H9 (cell line): ENCODE measurements around the gene PKDCC. TPM values are rescaled to one million over a fixed set of nuclear protein-coding genes. Genes with fewer than 3 reads are reported as not detected.

Source experiments
- DNase-seq: peaks from one replicate; pipeline ENCODE4 v3.0.0-alpha.2; 2017
- H2AFZ ChIP-seq: one replicate; pipeline ENCODE4 v1.6.1; 2013; ENCODE audit warnings: mild to moderate bottlenecking, low read length, control low read depth, moderate library complexity
- H2AK5ac ChIP-seq: 2 replicates; pipeline ENCODE4 v1.6.1; 2013; ENCODE audit warnings: low read length, control low read depth, mixed read lengths; ENCODE audit not compliant: insufficient read length
- H2BK120ac ChIP-seq: one replicate; pipeline ENCODE4 v1.6.1; 2013; ENCODE audit warnings: low read depth, mild to moderate bottlenecking, low read length, control low read depth, inconsistent platforms; ENCODE audit not compliant: poor library complexity, severe bottlenecking
- H2BK12ac ChIP-seq: 2 replicates; pipeline ENCODE4 v1.6.1; 2013; ENCODE audit warnings: low read length, control low read depth, mixed read lengths, low read depth; ENCODE audit not compliant: insufficient read length
- H2BK15ac ChIP-seq: 2 replicates; pipeline ENCODE4 v1.6.1; 2013; ENCODE audit warnings: low read depth, low read length, control low read depth
- H2BK20ac ChIP-seq: one replicate; pipeline ENCODE4 v1.6.1; 2013; ENCODE audit warnings: low read depth, mild to moderate bottlenecking, low read length, control low read depth, inconsistent platforms; ENCODE audit not compliant: poor library complexity, severe bottlenecking
- H2BK5ac ChIP-seq: 2 replicates; pipeline ENCODE4 v1.6.1; 2013; ENCODE audit warnings: low read length, control low read depth, mixed read lengths; ENCODE audit not compliant: insufficient read length
- H3K14ac ChIP-seq: 2 replicates; pipeline ENCODE4 v1.6.1; 2013; ENCODE audit warnings: low read length, control low read depth; ENCODE audit not compliant: insufficient read depth
- H3K18ac ChIP-seq: 2 replicates; pipeline ENCODE4 v1.6.1; 2013; ENCODE audit warnings: low read depth, mild to moderate bottlenecking, mixed read lengths, low read length, control low read depth; ENCODE audit not compliant: insufficient read length
- H3K23ac ChIP-seq: 2 replicates; pipeline ENCODE4 v1.6.1; 2013; ENCODE audit warnings: low read length, control low read depth, mixed read lengths, low read depth; ENCODE audit not compliant: insufficient read length
- H3K23me2 ChIP-seq: 2 replicates; pipeline ENCODE4 v1.6.1; 2013; ENCODE audit warnings: low read depth, mild to moderate bottlenecking, mixed read lengths, low read length, control low read depth; ENCODE audit not compliant: insufficient read length, poor library complexity, severe bottlenecking
- H3K27ac ChIP-seq: 2 replicates; pipeline ENCODE4 v1.5.1; 2013; ENCODE audit warnings: low read length, control low read depth, mixed read lengths, low read depth; ENCODE audit not compliant: insufficient read length
- H3K27me3 ChIP-seq: 2 replicates; pipeline ENCODE4 v1.6.1; 2013; ENCODE audit warnings: low read length, control low read depth, inconsistent platforms; ENCODE audit not compliant: insufficient read depth
- H3K4ac ChIP-seq: 2 replicates; pipeline ENCODE4 v1.6.1; 2013; ENCODE audit warnings: low read depth, mild to moderate bottlenecking, control low read depth, inconsistent platforms, low read length, moderate library complexity
- H3K4me1 ChIP-seq: 2 replicates; pipeline ENCODE4 v1.6.1; 2013; ENCODE audit warnings: low read length, control low read depth, inconsistent platforms; ENCODE audit not compliant: insufficient read depth
- H3K4me2 ChIP-seq: 2 replicates; pipeline ENCODE4 v1.6.1; 2013; ENCODE audit warnings: low read length, control low read depth, mixed read lengths; ENCODE audit not compliant: insufficient read length, insufficient read depth
- H3K56ac ChIP-seq: 2 replicates; pipeline ENCODE4 v1.6.1; 2013; ENCODE audit warnings: low read depth, mild to moderate bottlenecking, mixed read lengths, low read length, control low read depth; ENCODE audit not compliant: insufficient read length
- H3K79me1 ChIP-seq: 2 replicates; pipeline ENCODE4 v1.6.1; 2013; ENCODE audit warnings: low read depth, mild to moderate bottlenecking, moderate library complexity, low read length, control low read depth, inconsistent platforms; ENCODE audit not compliant: insufficient read depth, poor library complexity, severe bottlenecking
- H3K79me2 ChIP-seq: 2 replicates; pipeline ENCODE4 v1.6.1; 2013; ENCODE audit warnings: low read length, control low read depth, inconsistent platforms; ENCODE audit not compliant: insufficient read depth
- H3K9ac ChIP-seq: 2 replicates; pipeline ENCODE4 v1.6.1; 2013; ENCODE audit warnings: low read length, control low read depth, mixed read lengths; ENCODE audit not compliant: insufficient read length; ENCODE audit errors: extremely low read depth
- H3K9me3 ChIP-seq: one replicate; pipeline ENCODE4 v1.6.1; 2013; ENCODE audit warnings: low read depth, low read length, inconsistent platforms; ENCODE audit not compliant: control insufficient read depth
- H3T11ph ChIP-seq: one replicate; pipeline ENCODE4 v1.6.1; 2013; ENCODE audit warnings: mild to moderate bottlenecking, low read length, control low read depth, inconsistent platforms
- H4K20me1 ChIP-seq: one replicate; pipeline ENCODE4 v1.6.1; 2013; ENCODE audit not compliant: control insufficient read depth, insufficient read length, insufficient read depth
- H4K5ac ChIP-seq: 2 replicates; pipeline ENCODE4 v1.6.1; 2013; ENCODE audit warnings: low read depth, mild to moderate bottlenecking, mixed read lengths, low read length, control low read depth; ENCODE audit not compliant: insufficient read length
- H4K8ac ChIP-seq: replicated peaks from 2 replicates; pipeline ENCODE4 v1.6.1; 2013; ENCODE audit warnings: low read length, control low read depth, mixed read lengths, low read depth; ENCODE audit not compliant: insufficient read length
- H4K91ac ChIP-seq: 2 replicates; pipeline ENCODE4 v1.6.1; 2013; ENCODE audit warnings: low read depth, mild to moderate bottlenecking, moderate library complexity, mixed read lengths, low read length, control low read depth; ENCODE audit not compliant: insufficient read length
- H3K27ac Mint-ChIP-seq, 3 experiments: 2 replicates in 2 of 3; 3 replicates in 1 of 3; pipeline ENCODE4 v1.8.0; 2020 to 2021; ENCODE audit warnings: mixed read lengths in 3 of 3, mild to moderate bottlenecking in 1 of 3, moderate library complexity in 1 of 3
- H3K27me3 Mint-ChIP-seq: 2 replicates; pipeline ENCODE4 v1.8.0; 2021; ENCODE audit warnings: low read depth, mild to moderate bottlenecking, moderate library complexity, mixed read lengths
- H3K36me3 Mint-ChIP-seq, 3 experiments: 2 replicates in 2 of 3; 3 replicates in 1 of 3; pipeline ENCODE4 v1.8.0; 2020 to 2021; ENCODE audit warnings: low read depth in 3 of 3, mixed read lengths in 3 of 3; ENCODE audit not compliant: insufficient read depth in 1 of 3
- H3K4me1 Mint-ChIP-seq, 2 experiments: 2 replicates each; pipeline ENCODE4 v1.8.0; 2020; ENCODE audit warnings: mixed read lengths in 2 of 2
- H3K4me3 Mint-ChIP-seq, 2 experiments: 2 replicates in 1 of 2; 3 replicates in 1 of 2; pipeline ENCODE4 v1.8.0; 2020 to 2021; ENCODE audit warnings: mild to moderate bottlenecking in 2 of 2, mixed read lengths in 2 of 2, moderate library complexity in 1 of 2
- H3K9me3 Mint-ChIP-seq, 2 experiments: 2 replicates in 1 of 2; 3 replicates in 1 of 2; pipeline ENCODE4 v1.8.0; 2020; ENCODE audit warnings: mild to moderate bottlenecking in 2 of 2, mixed read lengths in 2 of 2, moderate library complexity in 1 of 2
- WGBS: extraction: QIAGEN DNeasy Blood & Tissue Kit; methylation state at CpG from one replicate; pipeline ENCODE4 v1.1.7; 2013; ENCODE audit warnings: missing lambda C conversion rate, low lambda C conversion rate, mixed read lengths; ENCODE audit not compliant: insufficient read length; ENCODE audit errors: extremely low coverage; 5-methylcytosine and 5-hydroxymethylcytosine counted together
- total RNA-seq: library from RNA; stranded (reverse); gene quantifications from 2 replicates; pipeline ENCODE4 v1.2.1, GENCODE V29; 2021
- TF ChIP-seq, protein P1 (sequence below): fragments of 200-600 bp; sonication (generic); conservative IDR thresholded peaks from 3 replicates; pipeline ENCODE4 v1.8.0; 2021; ENCODE audit warnings: antibody characterized with exemption, mild to moderate bottlenecking

The PKDCC gene
- total RNA-seq, 1 experiment from 2014 or later: 134 TPM

DNA sequence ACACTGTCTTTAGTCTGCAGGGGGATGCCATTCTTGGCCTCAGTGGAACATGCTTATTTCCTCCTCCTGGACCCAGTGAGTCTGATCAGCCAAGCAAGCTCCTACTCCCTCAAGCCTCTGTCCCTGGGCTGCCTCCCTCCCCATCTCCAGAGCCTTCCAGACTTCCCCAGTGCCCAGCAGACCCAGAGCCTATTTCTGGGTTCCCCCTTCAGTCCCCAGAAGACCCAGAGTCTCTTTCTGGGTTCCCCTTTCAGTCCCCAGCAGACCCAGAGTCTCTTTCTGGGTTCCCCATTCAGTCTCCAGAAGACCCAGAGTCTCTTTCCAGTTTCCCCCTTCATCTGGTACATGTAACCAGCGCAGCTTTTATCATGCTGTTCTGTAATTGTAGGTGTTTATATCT lies 17.0 kb upstream of the PKDCC start:
- TF ChIP-seq, protein P1, sequence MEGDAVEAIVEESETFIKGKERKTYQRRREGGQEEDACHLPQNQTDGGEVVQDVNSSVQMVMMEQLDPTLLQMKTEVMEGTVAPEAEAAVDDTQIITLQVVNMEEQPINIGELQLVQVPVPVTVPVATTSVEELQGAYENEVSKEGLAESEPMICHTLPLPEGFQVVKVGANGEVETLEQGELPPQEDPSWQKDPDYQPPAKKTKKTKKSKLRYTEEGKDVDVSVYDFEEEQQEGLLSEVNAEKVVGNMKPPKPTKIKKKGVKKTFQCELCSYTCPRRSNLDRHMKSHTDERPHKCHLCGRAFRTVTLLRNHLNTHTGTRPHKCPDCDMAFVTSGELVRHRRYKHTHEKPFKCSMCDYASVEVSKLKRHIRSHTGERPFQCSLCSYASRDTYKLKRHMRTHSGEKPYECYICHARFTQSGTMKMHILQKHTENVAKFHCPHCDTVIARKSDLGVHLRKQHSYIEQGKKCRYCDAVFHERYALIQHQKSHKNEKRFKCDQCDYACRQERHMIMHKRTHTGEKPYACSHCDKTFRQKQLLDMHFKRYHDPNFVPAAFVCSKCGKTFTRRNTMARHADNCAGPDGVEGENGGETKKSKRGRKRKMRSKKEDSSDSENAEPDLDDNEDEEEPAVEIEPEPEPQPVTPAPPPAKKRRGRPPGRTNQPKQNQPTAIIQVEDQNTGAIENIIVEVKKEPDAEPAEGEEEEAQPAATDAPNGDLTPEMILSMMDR: no peak
- H3K9me3 ChIP-seq: no peaks in the 10 kb centered on the region
- no peak overlapping the region for H3K14ac ChIP-seq
- peaks cover 58% of the 10 kb centered on the region in 2 experiments for H3K4me1 Mint-ChIP-seq
- H3K4ac ChIP-seq: no peak overlapping the region
- H4K91ac ChIP-seq: no peak overlapping the region
- H3K23me2 ChIP-seq: no peaks in the 10 kb centered on the region
- peaks cover 24% of the 10 kb centered on the region for H3K27me3 Mint-ChIP-seq
- no peaks in the 10 kb centered on the region for H4K20me1 ChIP-seq
- no peak overlapping the region for H3K4me2 ChIP-seq
- no peaks in the 10 kb centered on the region for H3K79me2 ChIP-seq
- H2BK5ac ChIP-seq: no peak overlapping the region
- H2AFZ ChIP-seq: no peak overlapping the region
- WGBS: no CpG with 5 or more reads among the region's 1 CpG
- H3K56ac ChIP-seq: no peak overlapping the region
- no peak overlapping the region for H3K4me3 Mint-ChIP-seq
- no peak overlapping the region for H2BK12ac ChIP-seq
- no peak overlapping the region for H2BK20ac ChIP-seq
- H3T11ph ChIP-seq: no peak overlapping the region
- no peak overlapping the region for H2BK15ac ChIP-seq
- peak overlapping the region; percentile 55 to 92 (median 71); a peak in 4 of 7 replicates for H3K27ac Mint-ChIP-seq
- H3K23ac ChIP-seq: no peak overlapping the region
- no peaks in the 10 kb centered on the region for H3K79me1 ChIP-seq
- peaks cover 5 to 8% (median 6%) of the 10 kb centered on the region in 3 experiments; a peak in 6 of 7 replicates for H3K36me3 Mint-ChIP-seq
- peaks cover 3 to 6% of the 10 kb centered on the region in 2 experiments; a peak in 4 of 5 replicates for H3K9me3 Mint-ChIP-seq
- H2BK120ac ChIP-seq: no peak overlapping the region
- no peak overlapping the region for H4K5ac ChIP-seq
- H4K8ac ChIP-seq: no peak overlapping the region
- H2AK5ac ChIP-seq: no peak overlapping the region
- peaks cover 21% of the 10 kb centered on the region; the same call in 1 of the 2 replicates for H3K4me1 ChIP-seq
- H3K27ac ChIP-seq: no peak overlapping the region
- DNase-seq: no peak
- H3K18ac ChIP-seq: no peak overlapping the region
- H3K27me3 ChIP-seq: peaks cover 2% of the 10 kb centered on the region; the same call in 1 of the 2 replicates
- H3K9ac ChIP-seq: no peak overlapping the region
